ENCODE data around the gene PLEKHA1.

The PLEKHA1 gene

GRCh38 chr10:122460891-122461293 is 86.4 kb downstream of the PLEKHA1 start:
- Histone ChIP-seq H2AK5ac (ENCODE audit: low read length, severe bottlenecking) (no peak overlapping the region), H3K9ac (ENCODE audit: low read length) (peak overlapping the region; percentile 64), H3K27ac (ENCODE audit: low read length, poor library complexity, severe bottlenecking) (no peak overlapping the region), H2BK12ac (ENCODE audit: low read length in 2 of 2) (peak overlapping the region in 1 of 2 experiments; percentile 35), H3K4me3 (ENCODE audit: insufficient read depth in 1 of 2, low read depth in 1 of 2, low read length in 2 of 2) (peak overlapping the region; percentile 62 to 78), H3K4ac (ENCODE audit: low read depth in 1 of 2, low read length in 2 of 2) (peak overlapping the region in 1 of 2 experiments; percentile 19), H4K91ac (ENCODE audit: low read length) (peak overlapping the region; percentile 86), H3K14ac (ENCODE audit: low read length in 2 of 2) (peak overlapping the region in 1 of 2 experiments; percentile 57), H3K36me3 (ENCODE audit: control insufficient read depth in 1 of 2, insufficient read depth in 2 of 2, low read depth in 1 of 2, low read length in 2 of 2) (peaks cover 3 to 13% of the 10 kb centered on the region in 2 experiments), H3K23ac (ENCODE audit: low read length in 2 of 2) (no peak overlapping the region), H3K79me1 (replicated peaks; ENCODE audit: low read length, poor library complexity, severe bottlenecking) (peaks cover 15% of the 10 kb centered on the region), H2BK5ac (ENCODE audit: low read depth, low read length, poor library complexity, severe bottlenecking) (no peak overlapping the region), H2BK15ac (ENCODE audit: low read depth, poor library complexity, severe bottlenecking) (peak overlapping the region; percentile 94), H2AFZ (ENCODE audit: low read depth, low read length) (peak overlapping the region; percentile 34), H3K4me1 (ENCODE audit: control insufficient read depth, insufficient read depth, low read depth, low read length) (peaks cover 22% of the 10 kb centered on the region), H3K4me2 (ENCODE audit: low read length, poor library complexity, severe bottlenecking) (peak overlapping the region; percentile 100), H2BK120ac (ENCODE audit: low read depth, low read length) (peak overlapping the region; percentile 78), H3K9me3 (ENCODE audit: control insufficient read depth, low read length) (no peaks in the 10 kb centered on the region), H3K27me3 (ENCODE audit: control insufficient read depth in 1 of 2, insufficient read depth in 1 of 2, low read length in 2 of 2) (peaks cover 0 to 24% of the 10 kb centered on the region in 2 experiments), H3K18ac (ENCODE audit: low read depth in 1 of 2, low read length in 2 of 2) (peak overlapping the region; percentile 25 to 92), H4K8ac (ENCODE audit: low read length) (peak overlapping the region; percentile 85)
- DNase-seq: no peak
- 1% methylated on average over 32 of the region's 40 CpGs for WGBS

DNA sequence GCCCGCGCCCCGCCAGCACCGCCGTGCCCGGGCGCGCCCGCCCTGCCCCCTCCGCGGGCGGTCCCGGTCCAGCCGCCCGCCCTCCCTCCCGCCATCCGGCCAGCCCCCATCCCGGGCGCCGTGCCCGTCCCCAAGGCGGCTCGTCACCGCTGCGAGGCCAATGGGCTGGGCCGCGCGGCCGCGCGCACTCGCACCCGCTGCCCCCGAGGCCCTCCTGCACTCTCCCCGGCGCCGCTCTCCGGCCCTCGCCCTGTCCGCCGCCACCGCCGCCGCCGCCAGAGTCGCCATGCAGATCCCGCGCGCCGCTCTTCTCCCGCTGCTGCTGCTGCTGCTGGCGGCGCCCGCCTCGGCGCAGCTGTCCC is 86.8 kb downstream of the PLEKHA1 start, which contains the start of gene HTRA1:
HTRA1 (plus strand) TSS at position 187 of the 362 bp plus-strand sequence; CDS start at position 287, 100 bp downstream.
- Histone ChIP-seq H2AK5ac (ENCODE audit: low read length, severe bottlenecking) (peak within 1 kb of the TSS; percentile 91), H3K27ac (ENCODE audit: low read length, poor library complexity, severe bottlenecking) (no peak within 1 kb of the TSS), H2BK5ac (ENCODE audit: low read depth, low read length, poor library complexity, severe bottlenecking) (no peak within 1 kb of the TSS), H3K23ac (ENCODE audit: low read length in 2 of 2) (peak within 1 kb of the TSS; percentile 97 to 99), H2AFZ (ENCODE audit: low read depth, low read length) (peak within 1 kb of the TSS; percentile 57), H2BK15ac (ENCODE audit: low read depth, poor library complexity, severe bottlenecking) (peak within 1 kb of the TSS; percentile 94), H3K4me2 (ENCODE audit: low read length, poor library complexity, severe bottlenecking) (peak within 1 kb of the TSS; percentile 100), H3K4me3 (ENCODE audit: insufficient read depth in 1 of 2, low read depth in 1 of 2, low read length in 2 of 2) (peak within 1 kb of the TSS; percentile 78 to 95), H3K9me3 (ENCODE audit: control insufficient read depth, low read length) (no peaks in the 10 kb centered on the region), H3K9ac (ENCODE audit: low read length) (peak within 1 kb of the TSS; percentile 93), H3K79me1 (replicated peaks; ENCODE audit: low read length, poor library complexity, severe bottlenecking) (peaks cover 15% of the 10 kb centered on the region), H4K8ac (ENCODE audit: low read length) (peak within 1 kb of the TSS; percentile 85), H3K14ac (ENCODE audit: low read length in 2 of 2) (peak within 1 kb of the TSS; percentile 57 to 98), H2BK120ac (ENCODE audit: low read depth, low read length) (peak within 1 kb of the TSS; percentile 78), H3K36me3 (ENCODE audit: control insufficient read depth in 1 of 2, insufficient read depth in 2 of 2, low read depth in 1 of 2, low read length in 2 of 2) (peaks cover 3 to 16% of the 10 kb centered on the region in 2 experiments), H3K27me3 (ENCODE audit: control insufficient read depth in 1 of 2, insufficient read depth in 1 of 2, low read length in 2 of 2) (peaks cover 0 to 24% of the 10 kb centered on the region in 2 experiments), H3K4ac (ENCODE audit: low read depth in 1 of 2, low read length in 2 of 2) (peak within 1 kb of the TSS; percentile 83 to 89), H3K4me1 (ENCODE audit: control insufficient read depth, insufficient read depth, low read depth, low read length) (peaks cover 22% of the 10 kb centered on the region), H2BK12ac (ENCODE audit: low read length in 2 of 2) (peak within 1 kb of the TSS; percentile 47 to 89), H4K91ac (ENCODE audit: low read length) (peak within 1 kb of the TSS; percentile 95), H3K18ac (ENCODE audit: low read depth in 1 of 2, low read length in 2 of 2) (peak within 1 kb of the TSS; percentile 92 to 98)
- DNase-seq: peak; percentile 64
- under 1% methylated on average over 41 of the region's 56 CpGs for WGBS

DNA sequence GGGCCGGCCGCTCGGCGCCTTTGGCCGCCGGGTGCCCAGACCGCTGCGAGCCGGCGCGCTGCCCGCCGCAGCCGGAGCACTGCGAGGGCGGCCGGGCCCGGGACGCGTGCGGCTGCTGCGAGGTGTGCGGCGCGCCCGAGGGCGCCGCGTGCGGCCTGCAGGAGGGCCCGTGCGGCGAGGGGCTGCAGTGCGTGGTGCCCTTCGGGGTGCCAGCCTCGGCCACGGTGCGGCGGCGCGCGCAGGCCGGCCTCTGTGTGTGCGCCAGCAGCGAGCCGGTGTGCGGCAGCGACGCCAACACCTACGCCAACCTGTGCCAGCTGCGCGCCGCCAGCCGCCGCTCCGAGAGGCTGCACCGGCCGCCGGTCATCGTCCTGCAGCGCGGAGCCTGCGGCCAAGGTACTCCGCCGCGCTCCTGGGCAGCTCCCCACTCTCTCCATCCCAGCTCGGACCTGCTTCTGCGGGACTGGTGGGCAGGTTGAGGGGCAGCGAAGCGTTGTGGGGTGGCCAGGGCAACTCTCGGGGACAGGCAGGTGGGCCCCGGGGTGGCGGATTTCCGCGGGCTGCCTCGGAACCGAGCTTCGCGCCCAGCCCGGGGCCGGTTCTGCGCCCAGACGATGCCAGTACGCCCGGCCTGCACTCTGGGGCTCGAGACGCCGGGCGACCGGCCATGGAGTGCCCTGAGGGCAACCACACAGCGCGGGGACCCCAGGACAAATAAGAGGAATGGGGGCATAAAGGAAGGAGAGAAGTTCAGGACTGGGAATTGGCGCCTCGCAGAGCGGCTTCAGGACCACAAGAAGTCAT is 87.4 kb downstream of the PLEKHA1 start:
- peak; percentile 46 for DNase-seq

More for the DNA sequence above, 87.4 kb downstream of the PLEKHA1 start:
- no peak overlapping the region for H2AK5ac ChIP-seq (ENCODE audit: low read length, severe bottlenecking)
- peaks cover 0 to 22% of the 10 kb centered on the region in 2 experiments for H3K27me3 ChIP-seq (ENCODE audit: control insufficient read depth in 1 of 2, insufficient read depth in 1 of 2, low read length in 2 of 2)
- H3K9ac ChIP-seq (ENCODE audit: low read length): peak overlapping the region; percentile 93
- H2BK120ac ChIP-seq (ENCODE audit: low read depth, low read length): peak overlapping the region; percentile 78
- peak overlapping the region; percentile 97 to 99 for H3K23ac ChIP-seq (ENCODE audit: low read length in 2 of 2)
- no peak overlapping the region for H3K27ac ChIP-seq (ENCODE audit: low read length, poor library complexity, severe bottlenecking)
- peak overlapping the region; percentile 78 to 95 for H3K4me3 ChIP-seq (ENCODE audit: insufficient read depth in 1 of 2, low read depth in 1 of 2, low read length in 2 of 2)
- H3K4me2 ChIP-seq (ENCODE audit: low read length, poor library complexity, severe bottlenecking): peak overlapping the region; percentile 100
- H3K18ac ChIP-seq (ENCODE audit: low read depth in 1 of 2, low read length in 2 of 2): peak overlapping the region; percentile 90 to 98
- peak overlapping the region; percentile 75 for H4K8ac ChIP-seq (ENCODE audit: low read length)
- peak overlapping the region; percentile 47 to 89 for H2BK12ac ChIP-seq (ENCODE audit: low read length in 2 of 2)
- 1% methylated on average over 40 of the region's 95 CpGs for WGBS
- peak overlapping the region; percentile 57 for H2AFZ ChIP-seq (ENCODE audit: low read depth, low read length)
- H3K36me3 ChIP-seq (ENCODE audit: control insufficient read depth in 1 of 2, insufficient read depth in 2 of 2, low read depth in 1 of 2, low read length in 2 of 2): peaks cover 3 to 21% of the 10 kb centered on the region in 2 experiments
- H3K14ac ChIP-seq (ENCODE audit: low read length in 2 of 2): peak overlapping the region in 1 of 2 experiments; percentile 98
- peaks cover 22% of the 10 kb centered on the region for H3K4me1 ChIP-seq (ENCODE audit: control insufficient read depth, insufficient read depth, low read depth, low read length)
- no peak overlapping the region for H2BK15ac ChIP-seq (ENCODE audit: low read depth, poor library complexity, severe bottlenecking)
- no peak overlapping the region for H2BK5ac ChIP-seq (ENCODE audit: low read depth, low read length, poor library complexity, severe bottlenecking)
- H3K9me3 ChIP-seq (ENCODE audit: control insufficient read depth, low read length): no peaks in the 10 kb centered on the region
- H3K4ac ChIP-seq (ENCODE audit: low read depth in 1 of 2, low read length in 2 of 2): peak overlapping the region; percentile 83 to 89
- H3K79me1 ChIP-seq (replicated peaks; ENCODE audit: low read length, poor library complexity, severe bottlenecking): peaks cover 16% of the 10 kb centered on the region
- H4K91ac ChIP-seq (ENCODE audit: low read length): peak overlapping the region; percentile 95

Data from mesenchymal stem cell (in vitro differentiated cells and primary cell).